H1 (cell line): ENCODE results near the gene NOD2. TPM values are rescaled to one million over a fixed set of nuclear protein-coding genes. Genes with fewer than 3 reads are reported as not detected.

Experiments
- CTCF ChIA-PET: fragments of 300-600 bp; sonication (Branson Sonifier 250); formaldehyde crosslinking; loops from one replicate; lab custom pipeline; 2021; ENCODE audit not compliant: partially characterized antibody; lab: Charles Lee
- POLR2A ChIA-PET: fragments of 300-600 bp; sonication (Branson Sonifier 250); formaldehyde crosslinking; loops from one replicate; lab custom pipeline; 2021; ENCODE audit warnings: inconsistent platforms; ENCODE audit not compliant: partially characterized antibody; lab: Charles Lee
- DNase-seq, 2 experiments: peaks; one replicate each; pipeline versions ENCODE4 v3.0.0 to v3.0.0-alpha.2; 2010 to 2022; ENCODE audit warnings: low spot score in 2 of 2, low read depth in 1 of 2, mixed read lengths in 1 of 2
- FAIRE-seq: peaks from 2 replicates; lab custom pipeline; 2011; peaks lifted over from hg19 to GRCh38; lab: Jason Lieb, UNC
- H2AFZ ChIP-seq: 2 replicates; pipeline ENCODE4 v1.8.1; 2012; ENCODE audit warnings: low read length, inconsistent platforms
- H2AK5ac ChIP-seq: 2 replicates; pipeline ENCODE4 v1.6.1; 2013; ENCODE audit warnings: low read depth, low read length
- H2BK120ac ChIP-seq: replicated peaks from 2 replicates; pipeline ENCODE3; 2013; ENCODE audit warnings: low read depth, low read length, inconsistent platforms
- H2BK12ac ChIP-seq: 2 replicates; pipeline ENCODE4 v1.6.1; 2013; ENCODE audit warnings: low read depth, low read length
- H2BK15ac ChIP-seq: 2 replicates; pipeline ENCODE4 v1.6.1; 2013; ENCODE audit warnings: low read length
- H2BK20ac ChIP-seq: 2 replicates; pipeline ENCODE4 v1.6.1; 2013; ENCODE audit warnings: low read length
- H2BK5ac ChIP-seq: 2 replicates; pipeline ENCODE4 v1.6.1; 2013; ENCODE audit warnings: low read depth, low read length
- H3K14ac ChIP-seq: 2 replicates; pipeline ENCODE4 v1.6.1; 2013; ENCODE audit warnings: inconsistent platforms; ENCODE audit not compliant: insufficient read length
- H3K18ac ChIP-seq: 2 replicates; pipeline ENCODE4 v1.6.1; 2013; ENCODE audit warnings: low read length; ENCODE audit errors: extremely low read depth
- H3K23ac ChIP-seq: 2 replicates; pipeline ENCODE4 v1.6.1; 2013; ENCODE audit warnings: inconsistent platforms; ENCODE audit not compliant: insufficient read length
- H3K23me2 ChIP-seq: 2 replicates; pipeline ENCODE4 v1.6.1; 2013; ENCODE audit warnings: low read depth, low read length
- H3K27ac ChIP-seq: 2 replicates; pipeline ENCODE4 v1.6.1; 2011; ENCODE audit warnings: low read depth, low read length, inconsistent platforms
- H3K27me3 ChIP-seq, 4 experiments: replicated peaks in 1 of 4; 1 replicate in 1 of 4; 2 replicates in 3 of 4; pipeline versions ENCODE4 v1.6.1 to v1.8.1; 2011 to 2013; ENCODE audit warnings: low read length in 3 of 4, mild to moderate bottlenecking in 3 of 4, inconsistent platforms in 2 of 4, mixed read lengths in 2 of 4, moderate library complexity in 1 of 4; ENCODE audit not compliant: control insufficient read depth in 3 of 4, insufficient read depth in 3 of 4; ENCODE audit errors: extremely low read depth in 1 of 4
- H3K36me3 ChIP-seq, 4 experiments: 2 replicates each; pipeline versions ENCODE4 v1.6.1 to v1.8.1; 2011 to 2013; ENCODE audit warnings: mild to moderate bottlenecking in 4 of 4, low read length in 3 of 4, moderate library complexity in 2 of 4, control low read depth in 1 of 4, inconsistent platforms in 1 of 4; ENCODE audit not compliant: insufficient read depth in 4 of 4, control insufficient read depth in 2 of 4
- H3K4ac ChIP-seq: replicated peaks from 2 replicates; pipeline ENCODE3; 2013; ENCODE audit warnings: low read length, low read depth, mixed read lengths, inconsistent platforms; ENCODE audit not compliant: insufficient read length
- H3K4me1 ChIP-seq, 4 experiments: replicated peaks in 1 of 4; 1 replicate in 1 of 4; 2 replicates in 3 of 4; pipeline versions ENCODE4 v1.6.1 to v1.8.1; 2011 to 2013; ENCODE audit warnings: low read length in 3 of 4, inconsistent platforms in 2 of 4, mixed read lengths in 1 of 4; ENCODE audit not compliant: insufficient read depth in 4 of 4, control insufficient read depth in 3 of 4
- H3K4me2 ChIP-seq, 2 experiments: 2 replicates each; pipeline versions ENCODE4 v1.6.1 to v1.8.1; 2011 to 2013; ENCODE audit warnings: low read depth in 2 of 2, low read length in 2 of 2, control low read depth in 1 of 2, inconsistent platforms in 1 of 2, mild to moderate bottlenecking in 1 of 2; ENCODE audit not compliant: insufficient read depth in 1 of 2
- H3K4me3 ChIP-seq, 4 experiments: fragments of 200-600, 300-600 bp in 1 of 4; sonication (generic), shearing (Covaris generic), sonication (Bioruptor Twin) in 1 of 4; 2 replicates each; pipeline versions ENCODE4 v1.5.1 to v1.8.1; 2011 to 2016; ENCODE audit warnings: low read length in 4 of 4, low read depth in 3 of 4, control low read depth in 2 of 4, inconsistent platforms in 2 of 4, mild to moderate bottlenecking in 2 of 4, mixed read lengths in 1 of 4, moderate library complexity in 1 of 4; ENCODE audit not compliant: insufficient read depth in 2 of 4; ENCODE audit errors: extremely low read depth in 1 of 4
- H3K56ac ChIP-seq: replicated peaks from 2 replicates; pipeline ENCODE3; 2013; ENCODE audit warnings: low read depth, mild to moderate bottlenecking, mixed read lengths, low read length, inconsistent platforms; ENCODE audit not compliant: insufficient read length
- H3K79me1 ChIP-seq: 2 replicates; pipeline ENCODE4 v1.6.1; 2013; ENCODE audit warnings: low read depth, low read length, control low read depth
- H3K79me2 ChIP-seq, 2 experiments: 2 replicates each; pipeline versions ENCODE4 v1.6.1 to v1.8.1; 2012 to 2013; ENCODE audit warnings: low read length in 2 of 2, mild to moderate bottlenecking in 2 of 2, inconsistent platforms in 1 of 2; ENCODE audit not compliant: insufficient read depth in 2 of 2, control insufficient read depth in 1 of 2
- H3K9ac ChIP-seq, 4 experiments: replicated peaks in 1 of 4; 1 replicate in 1 of 4; 2 replicates in 3 of 4; pipeline versions ENCODE4 v1.6.1 to v1.8.1; 2011 to 2013; ENCODE audit warnings: low read depth in 3 of 4, low read length in 3 of 4, control low read depth in 2 of 4, mild to moderate bottlenecking in 2 of 4, moderate library complexity in 2 of 4, inconsistent platforms in 1 of 4; ENCODE audit errors: extremely low read depth in 1 of 4
- H3K9me3 ChIP-seq, 2 experiments: 2 replicates each; pipeline versions ENCODE4 v1.6.1 to v1.8.1; 2012 to 2013; ENCODE audit warnings: mild to moderate bottlenecking in 2 of 2, moderate library complexity in 2 of 2, control low read depth in 1 of 2, inconsistent platforms in 1 of 2, low read depth in 1 of 2, low read length in 1 of 2, mixed read lengths in 1 of 2; ENCODE audit not compliant: insufficient read depth in 2 of 2
- H4K20me1 ChIP-seq, 2 experiments: replicated peaks in 1 of 2; 2 replicates each; pipeline versions ENCODE3 to v1.8.1; 2011 to 2013; ENCODE audit warnings: inconsistent platforms in 2 of 2, low read length in 2 of 2, mild to moderate bottlenecking in 1 of 2; ENCODE audit not compliant: insufficient read depth in 2 of 2, control insufficient read depth in 1 of 2
- H4K5ac ChIP-seq: 2 replicates; pipeline ENCODE4 v1.6.1; 2013; ENCODE audit warnings: low read length, low read depth, mixed read lengths, inconsistent platforms; ENCODE audit not compliant: insufficient read length
- H4K8ac ChIP-seq: 2 replicates; pipeline ENCODE4 v1.8.0; 2013; ENCODE audit warnings: mild to moderate bottlenecking, moderate library complexity, low read length, inconsistent platforms; ENCODE audit not compliant: insufficient read depth; ENCODE audit errors: extremely low read depth
- H4K91ac ChIP-seq: replicated peaks from 2 replicates; pipeline ENCODE3; 2013; ENCODE audit warnings: low read length, mixed read lengths, inconsistent platforms; ENCODE audit not compliant: insufficient read length
- ATF2 ChIP-seq: IDR thresholded peaks from 2 replicates; pipeline ENCODE4 v1.6.1; 2012; ENCODE audit warnings: low read length, inconsistent platforms
- HDAC6 ChIP-seq: IDR thresholded peaks from one replicate; pipeline ENCODE4 v1.7.1; 2012; ENCODE audit warnings: low read depth, mild to moderate bottlenecking, inconsistent platforms, low read length, moderate library complexity
- WGBS, 2 experiments: shearing (Covaris generic) in 1 of 2; methylation state at CpG; one replicate each; pipeline versions ENCODE4 v1.1.6 to v1.1.7; 2013 to 2015; ENCODE audit warnings: low lambda C conversion rate in 2 of 2, mixed read lengths in 2 of 2, inconsistent platforms in 1 of 2, low coverage in 1 of 2, missing lambda C conversion rate in 1 of 2; ENCODE audit not compliant: insufficient replicate concordance in 2 of 2, insufficient coverage in 1 of 2, insufficient read length in 1 of 2; ENCODE audit errors: extremely low coverage in 1 of 2, missing lambda C conversion rate in 1 of 2; 5-methylcytosine and 5-hydroxymethylcytosine counted together
- polyA plus RNA-seq, 7 experiments: library from polyadenylated mRNA; depleted of rRNA in 3 of 7; stranded (reverse) in 5 of 7; unstranded in 2 of 7; fragments of >200 nt in 5 of 7; fragments of 200-250 nt in 2 of 7; gene quantifications; 1 replicate in 5 of 7; 2 replicates in 1 of 7; 4 replicates in 1 of 7; pipeline versions ENCODE4 v1.2.1 to v1.2.3, GENCODE V29; 2011 to 2013; ENCODE audit warnings: missing spikeins in 2 of 7, mixed read lengths in 2 of 7
- total RNA-seq: library from RNA; stranded (reverse); fragmentation: NEBNext Ultra II Directional; extraction: Animal tissue kit (Norgen Biotek cat#: 25700); gene quantifications from 2 replicates; pipeline ENCODE4 v1.2.1, GENCODE V29; 2021

Gene NOD2
- total and polyA plus RNA-seq, 2 of the 8 experiments (the other 6 are each of a cell fraction or from before 2014, with no cell fraction given): 0.37 to 0.42 TPM

- Histone ChIP-seq H3K23ac (no peak overlapping the region), H3K9me3 (no peaks in the 10 kb centered on the region), H3K23me2 (no peaks in the 10 kb centered on the region), H2BK20ac (no peak overlapping the region), H4K91ac (no peak overlapping the region), H3K4me2 (no peak overlapping the region), H3K4me3 (no peak overlapping the region), H3K27me3 (no peaks in the 10 kb centered on the region), H2BK120ac (no peak overlapping the region), H3K36me3 (no peaks in the 10 kb centered on the region; a peak in 1 of 8 replicates), H4K20me1 (no peaks in the 10 kb centered on the region), H3K18ac (no peak overlapping the region), H3K79me1 (no peaks in the 10 kb centered on the region), H2BK5ac (no peak overlapping the region), H3K9ac (no peak overlapping the region), H2BK15ac (no peak overlapping the region), H2BK12ac (no peak overlapping the region), H4K8ac (no peak overlapping the region), H2AFZ (no peak overlapping the region), H3K14ac (no peak overlapping the region), H4K5ac (no peak overlapping the region), H3K56ac (no peak overlapping the region), H3K27ac (no peak overlapping the region), H3K4ac (no peak overlapping the region), H3K79me2 (no peaks in the 10 kb centered on the region), H2AK5ac (no peak overlapping the region), H3K4me1 (no peaks in the 10 kb centered on the region)
- FAIRE-seq: no peak
- CTCF ChIA-PET: no interaction called here
- DNase-seq: no peak
- no peak for TF ChIP-seq HDAC6
- TF ChIP-seq ATF2: no peak
- POLR2A ChIA-PET: no interaction called here
- WGBS, 2 experiments: 92% methylated on average over 1 of the region's 1 CpG; no CpG with 5 or more reads in 1 of the 2 experiments
These were observed 85.1 kb downstream of the NOD2 start for GRCh38 chr16:50778284-50779163.
